ENCODE measurements around the gene NAALADL2. TPM values are rescaled to one million over a fixed set of nuclear protein-coding genes. Genes with fewer than 3 reads are reported as not detected.
"Not testable (repeated sequence)": the region's sequence is repeated elsewhere in the genome, so short reads cannot be mapped to it uniquely, and the experiment has no call there.

Gene NAALADL2
- total RNA-seq, 2 donors from 2014 or later: 7.4 to 9.6 TPM

GRCh38 chr3:175421902-175422301, 562.8 kb downstream of the NAALADL2 start:
- DNase-seq (no peak), ATAC-seq (no peak)
- intact Hi-C loops (cut with DNase I): no loop called here

- no peak for ATAC-seq
- DNase-seq: no peak
- intact Hi-C loops (cut with DNase I): no loop called here
Measured at GRCh38 chr3:175422744-175423143, 563.6 kb downstream of the NAALADL2 start.

GRCh38 chr3:175423848-175424247, 564.7 kb downstream of the NAALADL2 start:
- DNase-seq; ATAC-seq; intact Hi-C loops (cut with DNase I): not testable (repeated sequence)

- no peak for ATAC-seq
- intact Hi-C loops (cut with DNase I): no loop called here
- DNase-seq: no peak
Measured at GRCh38 chr3:175426805-175427204, 567.7 kb downstream of the NAALADL2 start.

- intact Hi-C loops (cut with DNase I): no loop called here
- no peak for ATAC-seq
Measured at GRCh38 chr3:175428466-175428865, 569.3 kb downstream of the NAALADL2 start.

GRCh38 chr3:175430983-175431773, 572.0 kb downstream of the NAALADL2 start:
- ATAC-seq: peak in 1 of 2 donors; percentile 21
- DNase-seq: no peak
- intact Hi-C loops (cut with DNase I): no loop called here

More at GRCh38 chr3:175428466-175428865, 569.3 kb downstream of the NAALADL2 start:
- DNase-seq: no peak

GRCh38 chr3:175432376-175433025, 573.4 kb downstream of the NAALADL2 start:
- intact Hi-C loops (cut with DNase I): no loop called here
- ATAC-seq (peak in 1 of 2 donors; percentile 61), DNase-seq (no peak)

GRCh38 chr3:175433026-175433674, 574.0 kb downstream of the NAALADL2 start:
- peak in 1 of 2 donors; percentile 87 for ATAC-seq
- DNase-seq: no peak
- intact Hi-C loops (cut with DNase I): no loop called here

GRCh38 chr3:175434561-175434960, 575.4 kb downstream of the NAALADL2 start:
- no peak for DNase-seq
- intact Hi-C loops (cut with DNase I): no loop called here
- ATAC-seq: no peak

- intact Hi-C loops (cut with DNase I): no loop called here
- DNase-seq (no peak), ATAC-seq (no peak)
Measured at GRCh38 chr3:175443682-175444081, 584.5 kb downstream of the NAALADL2 start.

GRCh38 chr3:175445741-175446140, 586.6 kb downstream of the NAALADL2 start:
- ATAC-seq (no peak), DNase-seq (no peak)
- intact Hi-C loops (cut with DNase I): no loop called here

- intact Hi-C loops (cut with DNase I): no loop called here
- no peak for ATAC-seq
- DNase-seq: no peak
Measured at GRCh38 chr3:175447521-175447920, 588.4 kb downstream of the NAALADL2 start.

GRCh38 chr3:175453361-175453760, 594.2 kb downstream of the NAALADL2 start:
- intact Hi-C loops (cut with DNase I): no loop called here
- DNase-seq: no peak
- ATAC-seq: no peak

- intact Hi-C loops (cut with DNase I): no loop called here
Measured at GRCh38 chr3:175456466-175456865, 597.3 kb downstream of the NAALADL2 start.

GRCh38 chr3:175457301-175457700, 598.2 kb downstream of the NAALADL2 start:
- ATAC-seq (no peak), DNase-seq (no peak)
- intact Hi-C loops (cut with DNase I): no loop called here

More at GRCh38 chr3:175456466-175456865, 597.3 kb downstream of the NAALADL2 start:
- DNase-seq (no peak), ATAC-seq (no peak)

GRCh38 chr3:175460849-175461399, 601.8 kb downstream of the NAALADL2 start:
- ATAC-seq; DNase-seq; intact Hi-C loops (cut with DNase I): not testable (repeated sequence)

GRCh38 chr3:175464362-175464761, 605.2 kb downstream of the NAALADL2 start:
- ATAC-seq: peak in 1 of 2 donors; percentile 30
- intact Hi-C loops (cut with DNase I): no loop called here
- DNase-seq: no peak

- intact Hi-C loops (cut with DNase I): no loop called here
- no peak for DNase-seq
- ATAC-seq: no peak
Measured at GRCh38 chr3:175469124-175469523, 610.0 kb downstream of the NAALADL2 start.

- no peak for ATAC-seq
- no peak for DNase-seq
- intact Hi-C loops (cut with DNase I): no loop called here
Measured at GRCh38 chr3:175475765-175476164, 616.6 kb downstream of the NAALADL2 start.

- DNase-seq: no peak
- no peak for ATAC-seq
- intact Hi-C loops (cut with DNase I): no loop called here
Measured at GRCh38 chr3:175476489-175476888, 617.4 kb downstream of the NAALADL2 start.
